Activated T-cell treated with anti-CD3 and anti-CD28 coated beads for 48 hours (primary cell): ENCODE data around the gene CEP76.
A peak's percentile ranks its signal among the peaks of the same experiment; 100 is the strongest.
"Not testable (repeated sequence)": the region's sequence is repeated elsewhere in the genome, so short reads cannot be mapped to it uniquely, and the experiment has no call there.

Source experiments
- DNase-seq: peaks from one replicate; pipeline ENCODE4 v3.0.0-alpha.2; 2020; ENCODE audit warnings: low read depth

CEP76 gene

DNA sequence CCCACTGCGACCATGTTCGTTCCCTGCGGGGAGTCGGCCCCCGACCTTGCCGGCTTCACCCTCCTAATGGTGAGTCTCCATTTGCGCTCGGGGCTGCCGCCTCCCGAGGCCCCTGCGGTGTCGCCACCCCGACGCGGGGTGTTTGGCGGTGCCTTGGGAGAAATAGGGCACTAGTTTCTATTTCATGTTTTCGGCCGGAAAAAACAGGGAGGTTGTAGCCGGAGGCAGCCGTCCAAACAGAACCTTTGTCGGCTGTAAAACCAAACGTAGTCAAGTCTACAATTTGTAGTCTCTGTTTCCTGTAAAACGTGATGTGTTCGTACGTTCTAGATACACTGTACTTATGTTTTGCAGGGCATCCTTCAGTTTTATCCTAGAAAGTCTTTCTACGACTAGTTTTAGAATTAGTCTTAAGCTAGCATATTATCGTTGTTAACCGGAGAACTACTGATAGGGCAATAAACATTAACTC lies 609 bp upstream of the CEP76 start:
- no peak for DNase-seq

DNA sequence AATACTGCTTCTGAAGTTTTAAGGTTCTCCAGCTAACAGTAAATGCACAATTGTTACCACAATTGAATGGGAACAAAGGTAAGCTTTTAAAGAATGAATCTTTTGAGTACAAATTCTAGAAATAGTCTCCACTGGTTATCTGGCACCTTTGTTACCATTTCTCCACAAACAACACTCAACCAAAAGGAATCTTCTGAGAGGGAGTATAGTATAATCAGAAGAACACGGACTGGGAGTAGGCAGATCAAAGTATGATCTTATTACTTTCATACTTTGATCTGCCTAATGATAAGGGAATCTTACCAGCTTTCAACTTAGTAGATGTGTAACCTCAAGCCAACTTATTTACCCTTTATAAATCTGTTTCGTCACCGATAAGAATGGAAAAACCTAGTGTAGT lies 1.4 kb downstream of the CEP76 start:
- DNase-seq = no peak

DNA sequence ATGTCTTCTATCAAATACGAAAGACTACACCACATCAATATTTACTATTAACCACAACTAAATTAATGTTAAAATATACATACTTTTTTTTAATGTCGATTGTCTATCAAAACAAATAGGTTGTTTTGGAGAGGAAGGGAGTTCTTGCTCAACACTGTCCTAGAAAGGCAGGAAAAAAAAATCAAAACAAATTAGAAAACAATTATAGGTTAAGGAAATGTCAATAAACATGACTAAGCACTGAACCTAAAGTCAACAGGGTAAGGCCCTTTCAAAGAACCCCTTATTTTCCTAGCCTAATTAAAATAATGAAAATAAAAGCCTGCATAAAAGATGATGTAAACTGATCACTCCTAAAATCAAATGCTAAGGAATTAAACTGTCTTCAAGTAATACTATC lies 2.8 kb downstream of the CEP76 start:
- DNase-seq = no peak

DNA sequence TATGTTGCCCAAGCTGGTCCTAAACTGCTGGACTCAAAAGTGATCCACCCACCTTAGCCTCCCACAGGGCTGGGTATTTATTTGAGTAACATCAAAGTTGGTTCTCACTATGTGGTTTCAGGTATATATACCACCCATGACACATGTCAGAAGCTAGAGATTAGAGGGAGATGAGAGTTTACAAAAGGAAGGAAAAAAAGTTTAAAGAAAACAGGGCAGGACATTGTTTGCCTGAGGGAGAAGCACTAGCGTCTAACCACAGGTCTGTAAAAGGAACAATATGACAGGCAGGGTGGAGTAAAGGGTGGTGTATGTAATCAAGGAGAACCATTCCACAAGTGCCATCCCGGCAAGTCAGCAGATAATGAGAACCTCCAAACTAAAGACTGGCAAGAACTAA lies 8.5 kb downstream of the CEP76 start:
- no peak for DNase-seq

DNA sequence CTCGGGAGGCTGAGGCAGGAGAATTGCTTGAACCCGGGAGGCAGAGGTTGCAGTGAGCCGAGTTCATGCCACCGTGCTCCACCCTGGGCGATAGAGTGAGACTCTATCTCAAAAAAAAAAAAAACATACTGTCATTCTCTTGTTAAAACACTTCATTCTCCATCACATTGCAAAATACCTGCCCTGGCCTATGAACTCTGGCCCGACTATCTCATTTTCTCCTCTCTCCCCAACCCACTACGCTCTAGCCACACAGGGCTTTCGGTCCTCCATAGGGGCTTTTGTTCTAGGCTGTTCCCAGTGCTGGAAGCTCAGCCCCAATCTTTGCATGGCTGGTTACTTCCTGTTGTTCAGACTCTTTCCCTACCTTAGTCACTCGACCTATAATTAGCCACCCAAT lies 10.3 kb downstream of the CEP76 start:
- DNase-seq = no peak

DNA sequence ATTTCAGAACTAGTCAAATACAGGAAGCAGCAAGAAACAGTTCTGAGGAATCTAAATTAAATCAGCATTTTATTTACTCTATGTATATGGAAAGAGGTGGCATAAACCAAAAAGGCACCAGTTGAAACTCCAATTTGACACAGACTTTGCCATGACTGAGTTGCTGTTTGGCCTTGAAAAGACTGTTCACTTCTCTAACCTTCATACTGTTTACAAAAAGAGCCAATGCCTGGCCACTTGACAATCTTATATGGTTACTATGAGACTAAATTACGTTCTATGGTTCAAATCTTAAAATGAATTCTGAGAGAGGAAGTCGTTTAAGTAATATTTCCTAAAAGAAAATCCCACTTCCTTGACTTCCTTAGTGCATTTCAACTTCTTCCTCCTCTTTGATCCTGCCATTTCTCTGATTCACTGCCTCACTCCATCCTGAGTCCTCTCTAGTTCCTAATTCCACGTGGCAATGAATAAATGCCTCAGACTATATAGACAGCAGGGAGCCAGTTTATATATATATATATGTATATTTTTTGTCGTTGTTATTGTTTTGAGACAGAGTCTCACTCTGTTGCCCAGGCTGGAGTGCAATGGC lies 13.2 kb downstream of the CEP76 start:
- no peak for DNase-seq

DNA sequence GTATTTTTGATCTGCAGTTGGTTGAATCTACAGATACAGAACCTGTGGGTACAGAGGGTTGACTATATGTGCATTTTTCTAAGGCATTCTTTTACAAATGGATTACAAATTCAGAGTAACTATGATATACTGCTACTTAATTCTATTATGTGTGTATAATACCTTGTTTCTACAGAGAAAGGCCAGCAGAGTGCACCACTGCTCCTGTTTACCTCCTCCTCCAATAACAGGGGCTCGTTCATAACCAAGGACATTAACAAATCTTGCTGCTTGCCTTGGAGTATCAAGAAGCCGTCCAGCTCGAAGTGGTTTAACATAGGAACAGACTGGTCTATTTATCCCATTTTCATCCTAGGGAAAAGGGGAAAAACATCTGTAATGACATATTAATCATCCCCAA lies 16.4 kb downstream of the CEP76 start:
- no peak for DNase-seq

DNA sequence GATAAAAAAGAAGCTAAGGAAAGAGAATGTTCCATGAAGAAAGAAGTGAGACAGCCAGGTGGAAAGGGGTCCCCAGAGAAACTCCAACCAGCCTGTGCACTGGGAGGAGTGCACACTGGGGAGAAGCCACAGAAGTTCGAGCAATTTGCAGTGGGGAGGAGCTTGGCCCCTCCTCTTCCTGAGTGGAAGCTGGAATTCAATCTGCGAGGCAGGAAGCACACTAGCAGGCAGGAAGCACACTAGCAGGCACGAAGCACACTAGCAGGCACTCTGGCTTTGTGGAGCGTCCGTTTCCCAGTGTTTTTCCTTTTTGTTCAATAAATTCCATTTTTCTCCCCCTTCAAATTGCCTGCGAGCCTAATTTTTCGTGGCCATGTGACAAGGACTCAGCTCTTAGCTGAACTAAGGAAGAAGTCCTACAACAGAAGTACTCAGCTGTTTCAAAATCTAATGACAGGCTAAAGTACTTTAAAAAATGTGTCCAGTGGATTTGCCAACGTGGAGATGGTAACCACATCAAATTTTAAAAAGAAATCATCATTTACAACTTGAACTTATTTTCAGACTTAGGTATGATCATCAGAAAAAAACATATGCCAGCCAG lies 23.2 kb downstream of the CEP76 start:
- DNase-seq = no peak

DNA sequence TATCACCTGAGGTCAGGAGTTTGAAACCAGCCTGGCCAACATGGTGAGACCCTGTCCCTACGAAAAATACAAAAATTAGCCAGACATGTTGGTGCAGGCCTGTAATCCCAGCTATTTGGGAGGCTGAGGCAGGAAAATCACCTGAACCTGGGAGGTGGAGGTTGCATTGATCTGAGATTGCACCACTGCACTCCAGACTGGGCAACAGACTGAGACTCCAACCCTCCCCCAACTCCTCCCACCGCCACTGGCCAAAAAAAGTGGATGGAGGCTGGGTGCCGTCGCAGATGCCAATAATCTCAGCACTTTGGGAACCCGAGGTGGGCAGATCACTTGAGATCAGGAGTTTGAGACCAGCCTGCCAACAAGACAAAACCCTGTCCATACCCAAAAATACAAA lies 34.5 kb downstream of the CEP76 start:
- DNase-seq = no peak

DNA sequence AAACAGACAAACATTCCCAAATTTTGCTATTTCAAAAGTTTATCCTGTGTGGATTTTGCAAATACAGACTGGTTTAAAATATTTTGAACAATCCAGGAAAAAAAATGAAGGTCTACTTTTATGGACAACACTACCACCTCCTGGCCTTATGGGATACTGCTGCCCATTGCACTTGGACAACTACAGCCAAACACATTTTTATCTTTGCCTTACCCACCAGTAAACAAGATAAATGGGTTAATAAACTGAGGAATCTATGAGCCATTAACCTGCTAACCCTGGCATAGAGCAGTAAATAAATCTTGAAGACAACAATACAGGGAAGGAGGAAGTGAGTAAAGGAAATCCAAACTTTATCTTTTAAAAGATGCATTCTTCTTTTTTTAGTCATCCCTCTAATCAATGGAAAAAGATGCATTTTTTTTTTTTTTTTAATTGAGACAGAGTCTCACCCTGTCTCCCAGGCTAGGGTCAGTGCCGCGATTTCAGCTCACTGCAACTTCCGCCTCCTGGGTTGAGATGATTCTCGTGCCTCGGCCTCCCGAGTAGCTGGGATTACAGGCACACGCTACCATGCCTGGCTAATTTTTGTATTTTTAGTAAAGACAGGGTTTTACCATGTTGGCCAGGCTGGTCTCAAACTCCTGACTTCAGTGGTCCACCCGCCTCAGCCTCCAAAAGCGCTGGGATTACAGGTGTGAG lies 42.5 kb downstream of the CEP76 start:
- DNase-seq = peak; percentile 10

DNA sequence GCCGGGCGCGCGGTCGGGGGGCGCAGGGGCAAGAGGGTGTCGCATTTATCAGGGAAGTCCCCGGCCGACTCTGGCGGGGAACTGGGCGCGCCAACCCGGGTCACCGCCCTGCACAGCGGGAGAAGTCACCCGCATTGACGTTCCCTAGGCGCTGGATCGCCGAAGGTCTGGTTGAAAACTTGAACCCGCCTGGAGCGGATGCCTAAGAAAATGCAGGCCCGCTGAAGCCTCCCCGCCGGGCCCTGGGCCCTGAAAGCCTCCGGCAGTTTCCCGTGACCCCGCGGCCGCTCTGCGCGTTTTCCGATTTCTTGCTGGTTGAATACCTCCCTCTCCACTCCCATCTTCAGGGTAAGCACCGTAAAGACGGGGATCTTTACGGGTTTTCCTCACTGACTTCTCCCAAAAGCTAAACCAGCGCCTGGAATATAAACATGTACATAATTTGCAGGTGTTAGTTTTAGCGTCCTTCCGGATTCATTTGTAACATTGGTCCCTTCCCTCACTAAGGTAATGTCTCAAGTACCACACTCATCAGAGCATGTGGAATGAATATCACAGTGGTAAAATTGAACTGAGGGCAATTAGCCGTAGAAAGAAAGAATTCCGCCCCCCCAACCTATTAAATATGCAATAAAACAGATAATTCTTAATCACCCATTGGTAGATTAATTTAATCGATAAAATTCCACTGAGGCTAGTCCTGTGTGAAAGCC lies 43.9 kb downstream of the CEP76 start:
- DNase-seq = peak; percentile 15

DNA sequence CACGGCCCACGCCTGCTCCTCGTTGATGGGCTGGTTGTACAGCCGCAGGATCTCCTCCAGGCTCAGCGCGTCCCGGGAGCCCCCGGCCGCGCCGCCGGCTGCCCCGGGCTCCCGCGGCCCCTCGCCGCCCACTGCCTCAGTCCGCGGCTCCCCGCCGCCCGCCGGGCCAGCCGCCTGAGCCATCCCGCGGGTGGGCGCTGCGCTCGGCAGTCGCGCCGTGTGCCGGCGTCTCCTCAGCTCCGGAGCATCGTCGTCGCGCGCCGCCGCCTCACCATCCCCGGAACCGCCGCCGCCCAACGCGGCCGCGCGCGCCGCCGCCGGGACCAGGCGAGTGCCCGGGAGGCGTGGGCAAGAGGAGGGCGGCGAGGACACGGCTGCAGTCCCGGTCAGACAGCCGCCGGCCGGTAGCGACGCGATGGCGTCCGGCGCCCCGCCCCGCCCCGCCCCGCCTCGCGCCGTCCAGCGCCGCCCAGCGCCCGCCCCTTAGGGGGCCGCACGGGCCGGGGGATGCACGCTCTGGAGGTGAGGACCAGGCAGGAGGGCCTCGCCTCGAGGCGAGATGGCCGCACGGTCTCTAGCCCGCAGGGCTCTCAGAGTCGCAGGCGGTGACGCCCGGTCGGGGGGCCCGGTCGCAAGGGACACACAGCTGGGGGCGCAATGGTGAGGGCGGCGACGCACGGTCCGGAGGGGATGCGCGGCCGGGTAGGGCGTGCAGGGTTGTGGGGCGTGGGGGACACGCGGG lies 44.7 kb downstream of the CEP76 start, which contains the start of gene SPIRE1:
Gene SPIRE1, minus strand, starts transcription at position 424 of the 742 bp plus-strand sequence. Its CDS starts 241 bp downstream, at position 183.
- peak; percentile 33 for DNase-seq

DNA sequence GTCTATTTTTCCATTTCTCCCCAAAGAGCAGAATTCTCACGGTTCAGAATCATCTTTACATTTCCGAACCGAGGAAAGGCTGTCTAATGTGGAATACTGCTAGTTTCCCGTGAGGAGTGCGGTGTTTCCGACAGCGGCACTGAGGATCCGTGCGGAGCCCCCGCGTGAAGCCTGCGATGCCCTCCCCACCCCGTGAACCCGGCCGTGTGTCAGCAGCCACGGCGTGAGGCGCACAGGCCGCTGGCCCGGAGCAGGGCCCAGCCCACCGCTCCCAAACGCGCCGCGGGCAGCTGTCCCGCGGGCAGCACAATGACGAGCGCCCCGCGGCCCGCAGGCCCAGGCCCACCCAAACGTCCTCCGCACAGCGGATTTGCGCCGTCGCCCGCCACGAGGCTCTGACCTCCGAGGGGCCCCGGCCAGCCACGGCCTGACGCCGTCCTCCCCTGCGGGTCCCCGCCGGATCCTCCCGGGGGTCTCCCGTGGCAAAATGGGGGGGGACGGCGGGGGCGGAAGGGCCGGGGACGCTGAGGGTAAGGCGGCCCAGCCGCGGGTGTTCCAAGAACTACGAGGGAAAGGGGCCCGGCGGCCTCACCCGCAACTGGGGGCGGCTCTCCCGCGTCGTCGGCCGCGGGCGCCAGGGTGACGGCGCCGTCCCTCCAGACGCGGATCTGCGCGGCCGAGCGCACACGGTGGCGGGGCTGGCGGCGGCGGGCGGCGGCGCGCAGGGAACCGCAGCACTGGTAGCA lies 45.4 kb downstream of the CEP76 start:
- DNase-seq = peak; percentile 26

DNA sequence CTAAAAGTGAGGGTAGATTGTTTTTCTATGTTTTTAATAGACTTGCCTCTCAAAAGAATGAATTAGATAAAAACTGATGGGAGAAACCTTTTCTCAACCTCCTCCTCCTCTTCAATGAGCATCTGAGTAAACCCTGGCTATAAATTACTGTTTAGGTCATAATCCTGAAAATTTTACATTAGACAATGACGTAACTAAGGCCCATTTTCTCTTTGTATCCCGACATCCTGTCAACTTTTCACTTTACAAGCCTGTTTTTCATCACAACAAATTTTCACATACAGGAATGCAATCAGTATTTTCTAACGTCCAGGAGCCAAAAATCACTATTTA lies 46.0 kb downstream of the CEP76 start:
- DNase-seq = no peak

DNA sequence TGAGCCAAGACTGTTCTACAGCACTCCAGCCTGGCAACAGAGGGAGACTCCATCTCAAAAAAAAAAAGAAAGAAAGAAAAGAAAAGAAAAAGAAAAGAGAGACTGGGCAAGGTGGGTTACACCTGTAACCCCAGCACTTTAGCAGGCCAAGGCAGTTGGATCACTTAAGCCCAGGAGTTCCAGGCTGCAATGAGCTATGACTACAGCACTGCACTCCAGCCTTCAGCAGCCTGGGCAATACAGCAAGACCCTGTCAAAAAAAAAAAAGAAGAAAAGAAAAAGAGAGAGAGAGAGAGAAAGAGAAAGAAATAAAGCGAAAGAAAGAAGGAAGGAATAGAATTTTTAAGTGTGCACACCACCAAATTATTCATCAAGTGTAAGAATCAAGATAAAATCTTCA lies 47.6 kb downstream of the CEP76 start:
- no peak for DNase-seq

DNA sequence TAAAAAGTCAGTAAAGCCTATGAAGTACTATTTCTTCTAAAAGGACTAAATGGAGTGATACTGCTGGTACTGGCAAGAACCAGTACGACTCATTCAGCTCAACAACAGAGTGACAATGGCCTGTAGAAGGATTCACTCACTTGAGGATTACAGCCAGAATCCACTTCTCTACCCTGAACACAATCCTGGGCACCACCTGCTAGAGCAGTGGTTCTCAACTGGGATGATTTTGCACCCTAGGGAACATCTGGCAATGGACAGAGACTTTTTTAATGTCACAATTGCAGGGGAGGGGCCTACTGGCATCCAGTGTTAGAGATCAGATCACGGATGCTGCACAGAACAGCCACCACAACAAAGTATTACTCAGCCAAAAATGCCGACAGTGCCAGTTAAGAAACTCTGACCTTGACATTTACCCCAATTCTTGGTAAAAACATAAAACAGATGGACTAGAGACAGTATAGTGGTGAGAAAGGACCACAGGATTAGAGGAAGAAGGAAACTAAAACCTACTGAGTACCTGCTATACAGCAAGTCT lies 49.6 kb downstream of the CEP76 start:
- DNase-seq = no peak

DNA sequence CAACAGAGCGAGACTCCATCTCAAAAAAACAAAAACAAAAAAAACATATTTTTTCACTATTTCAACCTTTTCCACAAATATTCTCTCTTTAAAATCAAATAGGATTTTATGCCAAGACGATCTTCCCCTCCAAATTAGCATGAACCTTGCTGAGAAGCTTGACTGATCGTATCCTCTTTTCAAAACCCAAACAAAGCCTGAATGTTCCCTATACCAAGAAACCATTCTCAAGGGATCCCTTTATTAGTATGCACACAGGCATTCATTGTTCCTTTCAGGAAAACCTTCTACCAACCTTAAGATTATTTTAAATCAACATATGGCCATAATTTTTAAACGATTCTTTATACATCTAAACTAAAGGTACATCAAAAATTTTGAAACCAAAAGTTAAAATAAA lies 50.9 kb downstream of the CEP76 start:
- no peak for DNase-seq

DNA sequence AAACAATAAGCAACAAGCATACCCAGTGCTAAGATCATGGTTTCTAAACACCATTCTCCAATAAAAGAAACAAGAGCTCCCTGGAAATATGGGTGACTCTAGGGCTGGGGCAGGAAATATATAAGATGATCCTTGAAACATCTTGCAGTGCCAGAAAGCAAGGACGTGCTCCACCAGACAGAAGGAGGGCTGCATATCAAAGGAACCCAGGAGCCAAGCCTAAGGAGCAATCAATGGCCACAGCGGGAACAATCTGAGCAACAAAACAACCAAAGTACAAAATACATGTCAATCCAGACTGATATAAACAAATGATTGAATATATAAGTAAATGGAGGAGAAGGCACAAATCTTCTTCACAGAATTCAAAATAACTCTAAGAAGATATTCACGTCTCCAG lies 54.8 kb downstream of the CEP76 start:
- no peak for DNase-seq

DNA sequence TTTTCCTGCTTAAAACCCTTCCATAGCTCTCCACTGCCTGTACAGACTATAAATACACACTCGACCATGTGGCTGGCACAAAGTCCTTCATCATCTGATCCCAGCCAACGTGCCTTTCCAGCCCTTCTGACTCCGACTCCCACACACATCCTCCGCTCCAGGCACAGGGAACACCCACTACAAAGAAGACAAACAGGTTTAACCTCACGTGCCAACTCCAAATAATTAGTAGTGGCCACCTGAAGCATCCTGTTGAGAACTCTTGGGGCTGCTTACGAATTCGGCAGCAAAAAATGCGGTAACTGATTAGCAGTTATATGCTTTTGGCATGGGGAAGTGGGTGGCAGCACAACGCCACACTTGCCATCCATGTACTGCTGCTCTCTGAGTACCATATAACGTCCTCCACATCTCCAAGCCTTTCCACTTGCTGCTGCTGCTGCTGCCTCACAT lies 56.7 kb downstream of the CEP76 start:
- no peak for DNase-seq

DNA sequence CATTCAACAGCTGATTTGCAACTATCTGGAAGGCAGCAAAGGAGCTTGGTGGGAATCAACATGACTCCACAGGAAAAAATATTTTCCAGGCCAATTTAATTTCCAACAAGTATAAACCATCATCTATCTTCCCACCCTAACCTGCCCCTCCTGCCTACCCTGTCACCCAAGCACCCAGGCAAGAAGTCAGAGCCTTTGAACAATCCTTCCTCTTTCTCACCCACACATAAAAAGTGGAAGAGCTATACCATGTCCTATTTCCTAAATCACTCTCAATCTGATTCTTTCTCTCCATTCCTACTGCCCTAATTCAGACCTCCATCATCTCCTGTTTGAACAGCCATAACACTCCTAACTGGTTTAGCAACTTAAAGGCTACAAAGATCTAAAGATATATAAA lies 57.3 kb downstream of the CEP76 start:
- DNase-seq = no peak

DNA sequence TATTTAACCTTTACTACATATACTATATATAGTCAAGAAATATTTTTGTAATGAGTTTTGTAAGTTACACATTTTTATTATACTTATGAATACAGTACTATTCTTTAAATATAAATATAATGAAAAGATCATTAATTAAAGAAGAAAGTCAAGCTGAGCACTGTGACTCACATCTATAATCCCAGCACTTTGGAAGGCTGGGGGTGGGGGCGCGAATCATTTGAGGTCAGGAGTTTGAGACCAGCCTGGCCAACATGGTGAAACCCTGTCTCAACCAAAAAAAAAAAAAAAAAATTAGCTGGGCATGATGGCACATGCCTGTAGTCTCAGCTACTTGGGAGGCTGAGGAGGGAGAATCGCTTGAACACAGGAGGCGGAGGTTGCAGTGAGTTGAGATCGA lies 58.8 kb downstream of the CEP76 start:
- DNase-seq = not testable (repeated sequence)
